GM12891 (cell line): Measurements from ENCODE around the gene MSRB2.

Experiments used
- PAX5 ChIP-seq: IDR thresholded peaks from 2 replicates; pipeline ENCODE4 v1.6.1; 2011; ENCODE audit warnings: low read length, moderate library complexity, mild to moderate bottlenecking; ENCODE audit not compliant: insufficient read depth, severe bottlenecking
- POLR2A ChIP-seq: IDR thresholded peaks from 2 replicates; pipeline ENCODE4 v1.6.1; 2011; ENCODE audit warnings: low read depth, low read length, control low read depth
- POLR2AphosphoS5 ChIP-seq: IDR thresholded peaks from 2 replicates; pipeline ENCODE4 v1.6.1; 2011; ENCODE audit warnings: low read depth, low read length, control low read depth
- TAF1 ChIP-seq: IDR thresholded peaks from 2 replicates; pipeline ENCODE4 v1.6.1; 2011; ENCODE audit warnings: low read depth, low read length, control low read depth

- TF ChIP-seq POLR2A = no peak
- TF ChIP-seq POLR2AphosphoS5 = no peak
- TF ChIP-seq PAX5 = no peak
- no peak for TF ChIP-seq TAF1
Observed at GRCh38 chr10:23171232-23171876, 76.0 kb downstream of the MSRB2 start.
